NCI-H460 (cell line): ENCODE measurements around the gene LBP. TPM values are rescaled to one million over a fixed set of nuclear protein-coding genes. Genes with fewer than 3 reads are reported as not detected.
"Not testable (repeated sequence)": the region's sequence is repeated elsewhere in the genome, so short reads cannot be mapped to it uniquely, and the experiment has no call there.

Experiments used
- DNase-seq: peaks from one replicate; pipeline ENCODE4 v3.0.0-alpha.2; 2016; ENCODE audit warnings: low read depth; ENCODE audit errors: extremely low read depth
- total RNA-seq: library from RNA; depleted of rRNA; stranded (reverse); fragments of >200 nt; shearing (Covaris generic); gene quantifications from 2 replicates; pipeline ENCODE4 v1.2.3, GENCODE V29; 2014

The LBP gene
- total RNA-seq, 1 experiment from 2014 or later, result not detected

- no peak for DNase-seq
Measured at GRCh38 chr20:38392356-38392755, 46.1 kb downstream of the LBP start.

- no peak for DNase-seq
Measured at GRCh38 chr20:38393259-38393658, 47.0 kb downstream of the LBP start.

GRCh38 chr20:38395165-38395564, 48.9 kb downstream of the LBP start:
- no peak for DNase-seq

DNA sequence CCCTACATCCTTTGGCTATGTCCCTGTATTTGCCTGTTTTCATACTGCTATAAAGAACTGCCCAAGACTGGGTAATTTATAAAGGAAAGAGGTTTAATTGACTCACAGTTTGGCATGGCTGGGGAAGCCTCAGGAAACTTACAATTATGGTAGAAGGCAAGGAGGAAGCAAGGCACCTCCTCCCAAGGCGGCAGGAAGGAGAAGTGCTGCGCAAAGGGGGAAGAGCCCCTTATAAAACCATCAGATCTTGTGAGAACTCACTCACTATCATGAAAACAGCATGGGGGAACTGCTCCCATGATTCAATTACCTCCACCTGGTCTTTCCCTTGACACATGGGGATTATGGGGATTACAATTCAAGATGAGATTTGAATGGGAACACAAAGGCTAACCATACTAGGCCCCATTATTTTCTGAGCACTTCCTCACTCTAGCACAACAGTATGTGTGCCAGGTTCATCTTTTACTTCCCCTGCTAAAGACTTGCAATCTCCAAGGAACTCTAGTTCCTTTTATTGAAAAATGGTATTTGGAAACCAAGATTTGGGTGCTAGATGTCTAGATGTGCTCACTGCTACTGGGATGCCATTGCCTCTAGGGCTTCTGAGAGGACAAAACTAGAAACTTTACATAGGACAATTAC, 49.6 kb downstream of the LBP start:
- not testable (repeated sequence) for DNase-seq

- DNase-seq, result no peak
Measured at GRCh38 chr20:38402089-38402488, 55.8 kb downstream of the LBP start.

DNA sequence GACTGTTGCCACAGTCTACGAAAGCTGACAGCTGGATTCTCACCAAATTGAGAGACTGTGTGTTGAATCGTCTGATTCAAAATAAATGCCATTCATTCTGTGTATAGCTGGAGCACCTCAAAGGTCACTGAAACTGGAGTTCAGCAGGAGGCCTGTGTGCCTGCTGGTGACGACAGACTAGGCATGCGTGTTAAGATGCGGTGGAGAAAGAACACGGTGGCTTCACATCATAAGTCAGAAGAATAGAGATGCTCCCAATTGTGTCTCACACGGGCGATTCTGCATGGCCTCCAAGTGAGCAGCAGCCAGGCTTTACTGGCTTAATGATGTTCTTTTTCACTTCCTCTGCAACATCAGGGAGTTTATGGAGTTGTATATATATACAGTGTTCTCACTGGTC, 56.5 kb downstream of the LBP start:
- DNase-seq, result no peak

DNA sequence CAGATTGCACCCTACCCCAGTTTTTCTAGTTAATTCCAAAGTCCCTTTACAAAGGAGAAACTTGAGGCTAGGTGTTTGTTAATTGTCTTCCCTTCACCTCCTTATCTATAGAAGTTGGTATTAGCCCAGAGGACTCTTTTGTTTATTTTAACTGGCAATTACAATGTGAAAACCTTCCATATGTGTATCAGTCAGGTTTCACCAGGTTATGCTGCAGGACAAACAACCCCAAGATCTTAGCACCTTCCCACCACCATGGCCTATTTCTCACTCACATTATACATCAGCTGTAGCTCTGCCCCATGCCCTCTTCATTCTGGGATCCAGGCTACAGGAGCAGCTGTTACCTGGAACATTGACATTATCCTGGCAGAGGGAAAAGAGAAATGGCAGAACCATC, 57.7 kb downstream of the LBP start:
- no peak for DNase-seq

DNA sequence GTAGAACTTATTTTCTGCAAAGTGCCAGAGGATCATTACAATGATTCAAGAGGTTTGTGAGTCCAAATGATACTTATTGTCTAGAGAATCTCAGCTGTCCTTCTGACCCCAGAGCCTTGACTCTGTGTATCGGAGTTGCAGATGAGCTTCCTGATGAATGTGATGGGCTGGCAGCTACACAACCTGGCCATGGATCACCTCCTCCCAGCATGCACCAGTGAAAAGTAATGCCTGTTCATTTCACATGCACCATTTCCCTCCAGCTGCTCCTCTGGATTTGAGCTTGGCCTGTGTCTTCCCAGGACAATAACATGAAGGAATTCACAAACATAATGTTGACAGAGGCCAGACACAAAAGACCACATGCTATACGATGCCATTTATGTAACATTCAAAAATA, 58.9 kb downstream of the LBP start:
- DNase-seq, result no peak

DNA sequence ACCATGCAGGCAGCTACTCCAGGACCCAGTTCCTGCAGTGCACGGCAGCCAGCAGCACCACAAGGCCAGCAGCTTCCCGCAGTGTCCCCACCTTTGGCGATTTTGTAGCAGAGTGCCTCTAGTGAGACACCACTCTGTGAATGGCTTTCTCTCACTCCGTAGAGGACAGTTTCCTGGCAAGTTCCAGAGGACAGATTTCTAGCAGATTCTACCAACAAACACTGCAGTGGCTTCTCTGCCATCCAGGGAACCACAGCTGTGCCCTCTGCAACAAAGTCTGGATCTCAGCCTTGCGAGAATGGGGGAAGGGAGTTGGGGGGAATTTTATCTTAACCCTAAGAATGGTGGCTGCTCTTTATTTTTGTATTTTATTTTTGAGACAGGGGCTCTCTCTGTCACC, 60.2 kb downstream of the LBP start:
- no peak for DNase-seq

DNA sequence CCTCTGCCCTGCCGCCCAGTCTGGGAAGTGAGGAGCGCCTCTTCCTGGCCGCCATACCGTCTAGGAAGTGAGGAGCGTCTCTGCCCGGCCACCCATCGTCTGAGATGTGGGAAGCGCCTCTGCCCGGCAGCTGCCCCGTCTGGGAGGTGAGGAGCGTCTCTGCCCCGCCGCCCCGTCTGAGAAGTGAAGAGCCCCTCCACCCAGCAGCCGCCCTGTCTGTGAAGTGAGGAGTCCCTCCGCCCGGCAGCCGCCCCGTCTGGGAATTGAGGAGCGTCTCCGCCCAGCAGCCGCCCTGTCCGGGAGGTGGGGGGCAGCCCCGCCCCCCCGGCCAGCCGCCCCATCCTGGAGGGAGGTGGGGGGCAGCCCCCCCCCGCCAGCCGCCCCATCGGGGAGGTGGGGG, 61.0 kb downstream of the LBP start:
- no peak for DNase-seq

DNA sequence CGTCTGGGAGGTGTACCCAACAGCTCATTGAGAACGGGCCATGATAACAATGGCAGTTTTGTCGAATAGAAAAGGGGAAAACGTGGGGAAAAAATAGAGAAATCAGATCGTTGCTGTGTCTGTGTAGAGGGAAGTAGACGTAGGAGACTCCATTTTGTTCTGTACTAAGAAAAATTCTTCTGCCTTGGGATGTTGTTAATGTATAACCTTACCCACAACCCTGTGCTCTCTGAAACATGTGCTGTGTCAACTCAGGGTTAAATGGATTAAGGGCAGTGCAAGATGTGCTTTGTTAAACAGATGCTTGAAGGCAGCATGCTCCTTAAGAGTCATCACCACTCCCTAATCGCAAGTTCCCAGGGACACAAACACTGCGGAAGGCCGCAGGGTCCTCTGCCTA, 61.5 kb downstream of the LBP start:
- DNase-seq, result not testable (repeated sequence)

- no peak for DNase-seq
Measured at GRCh38 chr20:38412877-38413577, 66.7 kb downstream of the LBP start.

DNA sequence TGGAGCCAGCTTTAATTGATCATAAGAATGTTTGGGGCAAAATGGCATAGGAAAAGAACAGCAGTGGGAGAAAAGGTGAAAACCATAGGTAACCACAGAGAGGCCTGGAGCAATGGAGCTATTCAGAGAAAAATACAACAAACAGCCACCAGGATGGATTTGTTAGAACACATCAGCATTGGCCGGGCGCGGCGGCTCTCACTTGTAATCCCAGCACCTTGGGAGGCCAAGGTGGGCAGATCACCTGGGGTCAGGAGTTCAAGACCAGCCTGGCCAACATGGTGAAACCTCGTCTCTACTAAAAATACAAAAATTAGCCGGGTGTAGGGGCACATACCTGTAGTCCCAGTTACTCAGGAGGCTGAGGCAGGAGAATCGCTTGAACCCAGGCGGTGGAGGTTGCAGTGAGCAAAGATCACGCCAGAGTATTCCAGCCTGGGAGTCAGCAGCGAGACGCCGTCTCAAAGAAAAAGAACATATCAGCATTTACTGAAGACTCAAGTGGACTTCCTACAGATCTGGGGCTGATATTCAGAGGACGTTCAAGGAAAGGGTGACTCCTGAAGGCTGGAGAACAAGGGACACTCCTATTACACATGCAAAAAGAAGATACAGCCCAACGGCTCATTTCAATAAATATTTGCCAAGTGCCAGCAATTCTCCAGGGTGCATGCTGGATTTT, 68.6 kb downstream of the LBP start:
- no peak for DNase-seq

DNA sequence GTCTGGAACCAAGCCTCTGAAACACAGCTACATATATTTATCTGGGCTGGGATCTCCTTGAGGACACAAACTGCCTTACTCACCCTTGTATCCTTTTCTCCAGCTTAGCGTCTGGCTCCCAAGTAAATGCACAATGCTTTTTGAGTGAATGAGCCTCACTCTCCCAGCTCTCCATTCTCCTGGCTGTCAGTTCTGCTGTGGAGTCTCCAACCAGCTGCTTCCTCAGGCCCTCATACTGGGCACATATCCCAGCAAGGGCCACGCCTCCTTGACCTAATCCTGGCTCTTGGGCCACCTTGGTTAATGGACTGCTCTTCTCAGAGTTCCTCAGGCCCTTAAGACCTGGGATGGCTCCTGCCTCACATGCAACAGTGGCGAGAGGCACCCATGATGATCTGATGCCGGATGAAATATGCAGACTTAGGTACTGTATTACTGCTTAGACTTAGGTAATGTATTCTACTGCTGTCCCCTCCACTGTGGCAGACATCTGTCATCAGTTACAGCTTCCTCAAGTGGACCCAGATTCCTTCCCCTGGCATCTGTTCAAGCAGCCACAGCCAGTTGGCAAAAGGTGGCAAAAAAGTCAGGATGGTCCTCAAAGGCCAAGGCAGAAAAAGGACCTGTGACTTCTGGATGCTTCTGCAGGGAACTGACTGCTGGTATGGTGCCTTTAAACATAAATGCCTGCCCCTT, 72.4 kb downstream of the LBP start:
- no peak for DNase-seq

DNA sequence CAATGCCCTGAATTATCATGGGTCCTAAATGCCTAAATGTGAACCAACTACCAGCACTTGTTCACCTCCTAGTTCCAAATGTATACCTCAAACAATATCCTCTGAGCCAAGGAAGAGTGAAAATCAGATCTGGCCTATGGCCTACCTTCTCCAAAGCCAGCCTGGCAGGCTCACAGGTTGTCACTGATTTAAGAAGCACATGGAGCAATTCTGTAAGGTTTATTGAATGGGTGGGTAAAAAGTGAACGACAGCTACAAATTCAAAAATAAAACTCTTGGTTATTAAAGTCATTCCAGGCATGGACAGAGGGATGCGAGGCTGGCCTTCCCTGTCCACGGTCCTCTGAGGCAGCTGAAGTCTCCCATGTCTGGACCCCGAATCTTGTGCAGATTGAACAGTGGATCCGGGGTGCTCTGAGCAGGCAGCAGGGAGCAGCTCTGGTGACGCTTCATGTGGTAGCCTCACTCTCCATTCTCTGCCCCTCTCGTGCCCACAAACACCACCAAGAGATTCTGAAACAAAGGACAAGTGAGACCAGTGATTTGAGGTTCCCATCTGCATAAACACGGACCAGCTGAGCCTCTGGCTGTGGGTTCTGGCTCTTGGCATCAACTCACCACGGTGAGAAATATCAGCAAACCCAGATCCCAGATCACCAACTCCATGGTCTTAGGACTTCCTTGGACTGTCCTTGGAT, 74.3 kb downstream of the LBP start:
- no peak for DNase-seq

DNA sequence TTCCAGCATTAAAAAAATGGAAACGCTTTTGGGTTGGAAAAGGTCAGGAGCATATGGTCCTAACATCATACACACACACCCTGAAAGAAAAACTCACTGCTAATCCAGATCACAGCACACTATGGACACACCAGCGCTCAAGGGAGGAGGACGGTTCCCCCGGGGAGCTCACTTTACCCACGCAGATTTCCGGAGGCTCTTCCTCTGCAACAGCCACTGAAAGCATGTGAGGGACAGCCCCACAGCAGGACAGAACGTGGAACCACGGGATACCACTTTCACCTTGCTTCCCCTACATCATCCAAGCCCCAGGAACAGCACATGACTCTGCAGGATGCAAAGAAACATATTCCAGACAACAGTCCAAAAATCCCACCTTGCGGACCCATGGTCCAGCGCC, 75.6 kb downstream of the LBP start:
- no peak for DNase-seq

DNA sequence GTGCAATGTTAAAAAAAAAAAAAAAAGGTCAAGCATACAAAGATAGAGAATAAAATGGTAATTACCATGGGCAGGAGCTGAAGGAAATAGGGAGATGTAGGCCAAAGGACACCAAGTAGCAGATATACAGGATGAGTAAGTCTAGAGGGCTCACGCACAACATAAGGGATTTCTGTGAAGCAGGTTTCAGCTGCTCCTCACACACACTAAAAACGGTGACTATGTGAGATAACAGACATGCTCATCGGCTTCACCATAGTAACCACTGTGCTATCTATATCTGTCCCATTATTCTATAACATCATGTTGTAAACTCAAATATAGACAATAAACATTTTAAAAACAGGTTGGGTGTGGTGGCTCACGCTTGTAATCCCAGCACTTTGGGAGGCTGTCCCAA, 77.3 kb downstream of the LBP start:
- DNase-seq, result no peak

GRCh38 chr20:38424401-38424800, 78.1 kb downstream of the LBP start:
- no peak for DNase-seq

DNA sequence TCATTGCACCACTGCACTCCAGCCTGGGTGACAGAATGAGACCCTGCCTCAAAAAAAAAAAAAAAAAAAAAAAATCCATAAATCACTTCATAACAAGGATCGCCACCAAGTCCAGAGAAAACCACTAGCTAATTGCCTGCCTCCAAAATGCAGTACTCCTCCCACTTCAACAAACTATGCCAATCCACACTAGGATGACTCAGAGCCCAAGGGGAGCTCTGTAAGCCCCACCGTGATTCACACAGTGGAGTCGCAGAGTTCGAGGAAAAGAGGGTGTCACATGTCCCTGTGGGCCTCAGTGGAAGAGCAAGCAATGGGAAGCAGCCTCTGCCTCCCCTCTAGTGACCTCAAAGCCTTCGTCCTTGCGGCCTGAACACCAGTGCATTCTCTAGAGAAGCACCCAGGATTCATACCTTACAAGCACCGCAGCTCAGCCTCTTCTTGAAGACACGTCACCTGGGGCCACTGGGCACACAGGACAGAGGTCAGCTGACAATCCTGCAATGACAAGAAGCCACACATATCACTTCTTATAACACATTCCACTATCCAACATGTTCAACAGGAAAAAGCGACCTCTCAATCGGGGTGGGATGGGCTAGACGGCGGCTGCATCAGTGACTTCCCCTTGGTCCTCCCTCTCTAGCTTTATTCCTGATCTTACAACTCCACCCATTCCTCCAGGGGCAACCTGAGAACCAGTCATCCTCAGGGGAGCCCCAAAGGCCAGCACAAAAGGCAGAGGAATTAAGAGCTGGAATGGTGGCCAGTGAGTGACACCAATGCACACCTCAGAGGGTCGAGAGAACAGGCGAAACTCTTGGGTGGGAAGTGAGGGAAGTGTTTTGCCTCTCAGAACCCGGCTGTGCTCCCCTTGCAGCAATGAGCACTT, 80.0 kb downstream of the LBP start:
- no peak for DNase-seq
